GM21526 (cell line): Measurements from ENCODE around the gene LRRC4C.

Experiments used
- ATAC-seq: cut with Tn5 transposase; IDR thresholded peaks from one replicate; pipeline ENCODE4 v1.9.1; 2021; ENCODE audit warnings: moderate library complexity; ENCODE audit not compliant: unreplicated experiment, low FRiP score

The LRRC4C gene

GRCh38 chr11:40759341-40759740 lies 700.1 kb downstream of the LRRC4C start:
- no peak for ATAC-seq

DNA sequence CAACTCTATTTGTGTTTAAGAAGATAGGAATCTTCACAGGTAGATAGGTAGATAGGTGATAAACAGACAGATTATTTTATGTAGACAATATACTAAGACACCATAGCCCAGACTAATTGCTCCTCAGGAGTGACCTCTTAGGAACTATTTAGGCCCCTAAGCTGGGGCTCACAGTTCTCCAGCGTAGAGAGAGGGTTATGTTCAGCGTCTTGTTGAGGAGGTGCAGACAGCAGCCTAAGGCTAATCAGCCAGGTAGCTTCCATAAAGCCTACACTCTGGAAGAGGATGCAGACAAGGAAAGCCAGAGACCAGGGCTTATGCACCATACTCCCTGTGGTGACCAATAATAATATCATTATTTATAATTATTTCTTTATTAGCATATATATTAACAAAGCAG lies 705.2 kb downstream of the LRRC4C start:
- ATAC-seq = no peak

DNA sequence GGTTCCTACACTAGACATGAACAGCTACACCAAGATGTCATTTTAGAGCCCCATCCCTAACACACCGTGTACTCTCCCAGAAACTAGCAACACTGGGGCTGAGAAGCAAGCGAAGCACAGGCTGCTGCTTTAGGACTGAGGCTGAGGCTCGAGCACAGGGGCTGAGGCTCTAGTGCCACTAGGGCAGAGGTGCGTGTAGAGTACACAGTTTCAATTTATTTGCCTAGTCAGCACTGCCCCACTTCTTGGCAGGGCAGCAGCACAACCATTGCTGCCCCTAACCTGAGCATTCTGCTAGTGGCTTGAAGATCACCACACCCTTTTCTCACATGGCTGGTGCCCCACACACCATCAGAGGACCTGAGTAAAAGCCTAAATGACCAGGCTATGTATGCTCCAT lies 713.2 kb downstream of the LRRC4C start:
- ATAC-seq = no peak

DNA sequence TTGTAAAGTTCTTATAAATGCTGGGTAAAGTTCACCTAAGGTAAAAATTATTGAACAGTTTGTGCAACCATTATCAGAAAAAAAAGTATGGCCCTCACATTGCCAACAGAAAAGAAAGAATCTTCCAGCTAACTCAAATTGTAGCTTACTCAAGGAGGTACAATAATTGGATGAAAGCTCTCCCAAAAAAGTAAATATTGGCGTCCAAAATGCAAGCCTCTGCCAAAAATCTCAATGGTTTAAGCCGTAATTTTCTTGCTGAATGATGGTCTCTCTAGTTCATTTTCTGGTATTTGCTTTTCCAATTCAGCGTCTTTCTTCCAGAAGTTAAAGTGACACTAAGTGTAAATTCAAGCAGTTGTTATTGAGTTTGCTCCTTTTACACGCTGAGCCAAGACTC lies 727.3 kb downstream of the LRRC4C start:
- ATAC-seq = no peak

GRCh38 chr11:40722179-40722795 lies 737.2 kb downstream of the LRRC4C start:
- no peak for ATAC-seq

GRCh38 chr11:40716344-40717130 lies 742.9 kb downstream of the LRRC4C start:
- no peak for ATAC-seq

GRCh38 chr11:40713083-40713482 lies 746.4 kb downstream of the LRRC4C start:
- ATAC-seq = no peak

GRCh38 chr11:40701027-40701426 lies 758.4 kb downstream of the LRRC4C start:
- no peak for ATAC-seq

DNA sequence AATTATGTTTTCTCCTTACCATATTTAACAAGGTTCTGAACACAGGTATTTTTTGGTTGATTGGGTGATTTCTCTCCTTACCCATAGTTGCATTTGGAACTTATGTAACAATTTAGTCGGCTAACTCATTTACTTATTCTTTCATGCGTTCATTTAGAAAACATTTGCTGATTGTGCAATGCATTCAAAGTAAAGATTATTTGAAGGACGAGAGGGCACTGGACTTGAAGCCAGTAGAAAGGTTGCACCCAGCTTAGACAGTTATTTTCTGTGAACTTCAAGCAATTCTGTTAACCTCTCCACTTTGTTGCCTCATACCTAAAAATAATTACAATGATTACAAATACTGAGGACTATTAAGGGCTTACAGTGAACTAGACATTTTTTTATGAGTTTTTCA lies 769.6 kb downstream of the LRRC4C start:
- no peak for ATAC-seq

- no peak for ATAC-seq
These were observed 771.1 kb downstream of the LRRC4C start for GRCh38 chr11:40688369-40688768.

DNA sequence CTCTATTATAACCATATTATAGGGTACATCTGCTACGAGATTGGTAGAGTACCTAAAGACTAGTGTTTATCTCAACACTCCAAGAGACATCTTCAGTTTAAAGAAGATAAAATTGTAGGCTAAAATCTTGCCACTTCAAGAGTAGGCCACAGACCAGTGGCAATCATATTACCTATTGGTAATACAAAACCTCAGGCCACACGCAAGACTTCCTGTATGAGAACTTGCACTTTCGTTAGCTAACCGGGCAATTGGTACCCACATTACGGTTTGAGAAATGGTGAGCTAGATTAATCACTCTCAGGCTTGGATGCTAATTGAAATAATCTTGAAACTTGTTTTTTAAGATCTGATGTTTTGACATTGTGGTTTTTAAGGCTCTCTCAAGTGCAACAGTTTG lies 772.7 kb downstream of the LRRC4C start:
- no peak for ATAC-seq

DNA sequence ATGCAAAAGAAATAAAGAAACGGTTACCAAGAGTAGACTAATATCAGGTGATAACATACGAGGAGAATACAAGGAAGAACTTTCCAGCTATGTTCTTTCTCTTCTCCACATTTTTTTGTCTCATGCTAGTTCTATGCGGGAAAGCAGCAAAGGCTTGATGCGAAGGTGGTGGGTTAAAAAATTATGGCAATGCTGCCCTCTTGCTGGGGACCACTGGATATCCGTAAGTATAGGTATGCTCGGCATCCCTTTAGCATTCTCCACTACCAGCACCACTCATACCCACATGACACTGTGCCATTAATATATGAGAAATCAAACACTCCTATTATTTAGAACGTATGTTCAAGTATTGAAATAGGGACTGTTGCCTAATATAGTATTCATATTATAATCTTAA lies 776.4 kb downstream of the LRRC4C start:
- no peak for ATAC-seq

GRCh38 chr11:40679276-40679675 lies 780.2 kb downstream of the LRRC4C start:
- no peak for ATAC-seq

GRCh38 chr11:40647295-40647694 lies 812.2 kb downstream of the LRRC4C start:
- no peak for ATAC-seq

DNA sequence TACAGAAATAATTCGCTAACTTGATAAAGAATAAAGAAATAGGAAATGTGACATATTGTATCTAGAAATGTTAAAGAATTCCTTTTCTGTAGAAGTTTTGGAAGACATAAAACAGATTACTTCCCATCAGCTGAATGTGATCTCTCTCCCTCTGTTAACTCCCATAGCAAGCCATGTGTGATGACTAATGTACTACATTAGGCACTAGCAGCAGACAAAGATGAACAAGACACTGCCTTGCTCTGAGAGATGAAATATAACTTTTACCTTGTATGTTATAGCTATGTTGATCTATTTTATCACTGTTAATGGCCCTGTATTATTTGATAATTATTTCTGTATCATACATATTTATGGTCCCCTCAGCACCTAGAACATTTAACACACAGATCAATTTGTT lies 817.2 kb downstream of the LRRC4C start:
- ATAC-seq = no peak

DNA sequence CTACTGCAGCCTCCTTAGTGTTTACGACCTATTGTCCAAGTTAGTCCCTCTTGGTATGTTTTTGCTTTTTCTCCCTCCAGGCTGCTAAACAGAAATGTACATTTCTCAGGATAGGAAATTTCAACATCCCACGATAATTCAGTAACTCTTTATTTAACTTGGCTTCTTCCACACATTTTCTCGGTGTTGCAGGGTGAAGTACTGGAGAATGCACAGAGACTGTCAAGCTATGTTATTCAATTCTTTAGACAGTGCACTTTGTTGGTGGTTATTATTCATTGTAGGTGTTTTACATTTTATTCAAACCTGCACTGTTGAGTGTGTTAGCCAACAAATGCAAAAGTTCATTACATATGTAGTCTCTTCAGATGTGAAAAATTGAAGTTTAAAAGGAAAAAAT lies 839.8 kb downstream of the LRRC4C start:
- no peak for ATAC-seq

DNA sequence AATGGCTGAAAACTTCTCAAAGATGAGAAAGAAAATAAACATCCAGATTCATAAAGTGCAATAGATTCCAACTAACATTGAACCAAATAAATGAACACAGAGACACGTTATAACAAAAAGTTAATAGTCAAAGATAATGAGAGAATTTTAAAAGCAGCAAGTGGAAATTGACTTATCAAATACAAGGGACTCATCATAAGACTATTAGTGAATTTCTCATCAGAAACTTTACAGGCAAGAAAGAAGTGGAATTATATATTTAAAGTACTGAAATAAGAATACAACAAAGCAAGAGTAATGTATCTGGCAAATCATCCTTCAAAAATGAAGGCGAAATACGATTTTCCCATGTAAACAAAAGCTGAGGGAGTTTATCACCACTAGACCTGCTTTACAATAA lies 852.7 kb downstream of the LRRC4C start:
- no peak for ATAC-seq

- no peak for ATAC-seq
These were observed 856.4 kb downstream of the LRRC4C start for GRCh38 chr11:40602866-40603552.

GRCh38 chr11:40597546-40598113 lies 861.8 kb downstream of the LRRC4C start:
- no peak for ATAC-seq

DNA sequence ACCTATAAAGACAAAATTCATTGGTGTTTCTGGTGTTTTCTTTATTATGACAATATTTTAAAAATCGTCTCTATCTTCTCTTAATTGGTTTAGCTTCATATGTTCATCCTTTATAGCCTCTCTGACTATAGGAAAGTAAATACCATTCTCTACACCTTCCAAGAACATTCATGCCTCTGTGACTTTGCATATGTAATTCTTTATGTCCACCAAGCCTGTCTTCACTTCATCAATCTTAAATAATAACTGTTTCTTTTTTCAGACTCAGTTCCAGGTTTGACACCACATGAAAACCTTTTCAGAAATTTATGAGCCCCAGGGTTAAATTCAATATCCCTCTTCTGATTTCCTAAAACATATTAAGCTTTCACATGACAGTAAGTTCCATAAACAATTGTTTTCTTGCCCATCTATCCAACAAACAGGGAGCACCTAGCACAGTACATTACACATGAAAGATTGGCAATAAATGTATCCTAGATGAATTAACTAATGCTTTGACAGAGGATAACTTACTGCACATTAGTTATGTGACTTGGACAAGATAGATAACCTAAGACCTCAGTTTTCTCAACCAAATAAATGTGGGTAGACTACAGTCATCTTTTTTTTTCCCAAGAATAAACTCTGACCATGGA lies 886.1 kb downstream of the LRRC4C start:
- no peak for ATAC-seq

DNA sequence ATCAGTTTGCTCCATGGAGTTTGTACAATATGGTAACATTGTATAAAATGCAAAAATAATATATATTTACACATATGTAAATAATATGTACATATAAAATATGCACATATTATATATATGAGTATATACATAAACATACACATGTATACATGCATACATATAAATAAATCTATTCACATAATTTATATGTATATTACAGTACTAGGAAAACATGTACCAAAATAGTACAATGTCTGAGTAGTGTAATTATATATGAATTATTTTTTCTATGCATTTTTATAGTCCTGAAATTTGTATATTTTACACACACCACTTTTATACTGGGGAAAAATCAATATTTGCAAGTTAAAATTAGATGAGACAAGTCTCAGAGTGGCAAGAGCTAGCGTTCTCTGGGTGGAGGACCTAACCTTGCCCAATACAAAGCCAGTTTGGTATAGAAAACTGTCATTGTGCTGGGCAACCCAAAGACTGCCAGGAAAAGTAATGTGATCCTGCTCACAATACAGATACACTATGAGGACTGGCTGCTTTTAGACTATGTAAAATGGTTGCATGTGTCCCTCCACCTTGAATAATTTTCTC lies 889.4 kb downstream of the LRRC4C start:
- ATAC-seq = no peak
